ENCODE measurements around the gene POLRMT. TPM values are rescaled to one million over a fixed set of nuclear protein-coding genes. Genes with fewer than 3 reads are reported as not detected.

The POLRMT gene
- total RNA-seq, 1 donor from 2014 or later = 35.5 TPM

GRCh38 chr19:647566-648284 is 14.4 kb upstream of the POLRMT start:
- DNase-seq (ENCODE audit: low spot score) = no peak
- Mint-ChIP-seq H3K4me1 (ENCODE audit: low read depth) (no peaks in the 10 kb centered on the region), H3K27me3 (ENCODE audit: low read depth) (no peaks in the 10 kb centered on the region), H3K9me3 (ENCODE audit: low read depth) (no peaks in the 10 kb centered on the region), H3K4me3 (ENCODE audit: unreplicated experiment) (no peak overlapping the region), H3K36me3 (ENCODE audit: low read depth) (peaks cover 8% of the 10 kb centered on the region), H3K27ac (ENCODE audit: unreplicated experiment) (no peak overlapping the region)
- no peak for TF ChIP-seq CTCF (IDR thresholded peaks at IDR 0.05)

DNA sequence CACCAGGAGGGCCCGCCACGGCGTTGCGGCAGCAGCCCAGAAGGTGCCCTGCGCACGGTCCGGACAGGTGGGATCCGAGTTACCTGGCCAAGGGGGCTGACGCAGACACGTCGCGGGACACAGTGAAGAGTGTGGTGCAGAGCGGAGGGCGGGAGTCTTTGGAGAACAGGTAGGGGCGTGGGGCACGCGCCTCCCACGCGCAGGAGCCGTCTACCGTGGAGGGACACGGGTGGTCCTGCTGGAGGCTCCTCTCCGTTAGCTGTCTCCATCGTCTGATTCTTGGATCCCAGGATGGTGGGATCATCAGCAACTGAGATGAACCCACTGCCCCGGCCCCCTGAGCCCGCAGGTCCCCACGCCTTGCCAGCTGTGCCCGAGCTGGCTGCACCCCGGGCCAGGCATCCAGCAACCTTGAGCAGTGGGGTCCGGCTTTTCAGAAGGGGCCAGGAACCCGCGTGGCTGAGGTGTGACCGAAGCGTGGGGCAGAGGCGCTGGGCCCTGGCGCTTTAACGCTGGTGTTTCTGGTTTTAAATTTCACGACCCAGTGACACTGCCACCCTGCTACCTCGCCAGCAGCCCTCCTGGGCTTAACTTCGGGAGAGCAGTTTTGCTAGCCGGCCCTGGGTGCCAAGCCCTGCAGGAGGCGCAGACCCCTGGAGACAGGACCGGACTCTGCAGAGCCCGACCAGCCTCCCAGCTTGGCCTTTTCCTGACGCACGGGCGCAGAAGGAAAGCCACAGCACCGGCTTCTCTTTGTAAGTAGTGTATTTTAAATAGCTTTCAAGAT is 13.6 kb upstream of the POLRMT start:
- no peak overlapping the region for H3K4me3 Mint-ChIP-seq (ENCODE audit: unreplicated experiment)
- H3K36me3 Mint-ChIP-seq (ENCODE audit: low read depth) = peaks cover 8% of the 10 kb centered on the region
- DNase-seq (ENCODE audit: low spot score) = peak; percentile 88
- TF ChIP-seq CTCF (IDR thresholded peaks at IDR 0.05) = no peak
- no peaks in the 10 kb centered on the region for H3K27me3 Mint-ChIP-seq (ENCODE audit: low read depth)
- H3K27ac Mint-ChIP-seq (ENCODE audit: unreplicated experiment) = no peak overlapping the region
- no peaks in the 10 kb centered on the region for H3K4me1 Mint-ChIP-seq (ENCODE audit: low read depth)
- H3K9me3 Mint-ChIP-seq (ENCODE audit: low read depth) = no peaks in the 10 kb centered on the region

DNA sequence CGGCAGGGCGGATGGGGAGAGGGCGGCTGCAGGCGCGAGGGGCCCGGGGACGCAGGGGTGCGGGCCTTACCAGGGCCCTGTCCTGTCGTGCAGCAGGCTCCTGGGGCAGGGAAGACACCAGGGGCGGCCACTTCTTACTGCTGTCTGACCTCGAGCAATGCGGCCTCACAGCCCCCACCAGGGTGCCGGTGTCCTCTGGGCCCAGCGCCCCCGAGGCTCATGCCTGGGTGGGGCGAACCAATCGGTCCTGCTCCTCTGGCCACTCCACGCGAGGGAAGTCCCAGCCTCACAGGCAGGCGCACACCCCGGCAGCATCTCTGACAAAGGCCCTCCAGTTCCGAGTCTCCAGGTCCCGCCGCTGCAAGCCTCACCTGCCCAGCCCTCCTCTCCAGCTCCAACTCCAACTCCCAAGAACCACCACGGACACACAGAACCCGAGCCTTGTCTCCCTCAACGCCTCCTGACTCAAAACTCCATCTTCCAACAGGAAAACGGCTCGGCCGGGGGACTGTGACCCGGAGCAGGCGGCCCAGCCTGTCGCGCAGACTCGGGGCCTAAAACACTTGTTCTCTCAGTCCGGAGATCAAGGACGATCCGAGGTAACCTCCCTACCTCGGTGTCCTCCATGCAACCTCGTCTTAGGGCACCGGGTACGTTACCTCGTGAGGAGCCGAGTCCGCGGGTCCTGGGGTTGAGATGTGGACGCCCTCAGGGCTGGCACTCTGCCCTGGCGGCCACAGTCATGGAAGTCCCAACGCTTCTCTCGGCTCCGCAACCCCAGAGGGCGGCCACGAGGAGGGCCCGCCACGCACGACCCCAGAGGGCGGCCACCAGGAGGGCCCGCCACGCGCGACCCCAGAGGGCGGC is 12.8 kb upstream of the POLRMT start:
- Mint-ChIP-seq H3K27ac (ENCODE audit: unreplicated experiment) (no peak overlapping the region), H3K4me3 (ENCODE audit: unreplicated experiment) (no peak overlapping the region), H3K27me3 (ENCODE audit: low read depth) (no peaks in the 10 kb centered on the region), H3K9me3 (ENCODE audit: low read depth) (no peaks in the 10 kb centered on the region), H3K36me3 (ENCODE audit: low read depth) (peaks cover 8% of the 10 kb centered on the region), H3K4me1 (ENCODE audit: low read depth) (no peaks in the 10 kb centered on the region)
- no peak for TF ChIP-seq CTCF (IDR thresholded peaks at IDR 0.05)
- peak; percentile 90 for DNase-seq (ENCODE audit: low spot score)

- no peaks in the 10 kb centered on the region for H3K4me1 Mint-ChIP-seq (ENCODE audit: low read depth)
- no peak overlapping the region for H3K27ac Mint-ChIP-seq (ENCODE audit: unreplicated experiment)
- no peak overlapping the region for H3K4me3 Mint-ChIP-seq (ENCODE audit: unreplicated experiment)
- DNase-seq (ENCODE audit: low spot score) = no peak
- TF ChIP-seq CTCF (IDR thresholded peaks at IDR 0.05) = no peak
- peaks cover 6% of the 10 kb centered on the region for H3K36me3 Mint-ChIP-seq (ENCODE audit: low read depth)
- no peaks in the 10 kb centered on the region for H3K9me3 Mint-ChIP-seq (ENCODE audit: low read depth)
- H3K27me3 Mint-ChIP-seq (ENCODE audit: low read depth) = no peaks in the 10 kb centered on the region
Measured at GRCh38 chr19:644789-645188, 11.5 kb upstream of the POLRMT start.

DNA sequence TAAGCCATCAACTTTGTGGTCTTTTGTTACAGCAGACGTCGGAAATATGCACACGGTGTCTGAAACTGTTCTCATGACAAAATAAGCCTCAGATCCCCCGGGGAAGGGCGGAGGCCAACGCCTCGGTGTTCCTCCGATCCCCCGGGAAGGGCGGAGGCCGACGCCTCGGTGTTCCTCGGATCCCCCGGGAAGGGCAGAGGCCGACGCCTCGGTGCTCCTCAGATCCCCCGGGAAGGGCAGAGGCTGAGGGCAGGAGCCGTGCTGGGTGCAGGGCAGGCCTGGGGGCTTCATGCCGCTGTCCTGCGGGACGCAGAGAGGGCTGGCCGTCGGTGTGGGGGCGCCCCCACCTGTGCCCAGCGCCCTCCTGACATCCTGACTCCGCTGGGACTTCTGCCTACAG is 11.0 kb upstream of the POLRMT start:
- Mint-ChIP-seq H3K27me3 (ENCODE audit: low read depth) (no peaks in the 10 kb centered on the region), H3K9me3 (ENCODE audit: low read depth) (no peaks in the 10 kb centered on the region), H3K4me1 (ENCODE audit: low read depth) (peaks cover 1% of the 10 kb centered on the region), H3K4me3 (ENCODE audit: unreplicated experiment) (no peak overlapping the region), H3K36me3 (ENCODE audit: low read depth) (peaks cover 6% of the 10 kb centered on the region), H3K27ac (ENCODE audit: unreplicated experiment) (no peak overlapping the region)
- no peak for DNase-seq (ENCODE audit: low spot score)
- TF ChIP-seq CTCF (IDR thresholded peaks at IDR 0.05) = no peak

All from chondrocyte (in vitro differentiated cells).